ENCODE data around the gene KPTN. TPM values are rescaled to one million over a fixed set of nuclear protein-coding genes. Genes with fewer than 3 reads are reported as not detected.
A peak's percentile ranks its signal among the peaks of the same experiment; 100 is the strongest.

The KPTN gene
- total and polyA plus RNA-seq, 2 experiments from 2014 or later: 3.1 to 9.6 TPM

- Histone ChIP-seq H3K4me1 (ENCODE audit: insufficient read depth) (peaks cover 15% of the 10 kb centered on the region), H3K9me3 (ENCODE audit: low read depth) (no peaks in the 10 kb centered on the region), H3K79me2 (ENCODE audit: insufficient read depth) (peaks cover 86% of the 10 kb centered on the region), H3K4me2 (ENCODE audit: unreplicated experiment) (no peak overlapping the region), H3K4me3 (no peak overlapping the region), H3F3A (ENCODE audit: insufficient read depth) (peaks cover 35% of the 10 kb centered on the region), H3K27me3 (replicated peaks; ENCODE audit: insufficient read depth) (no peaks in the 10 kb centered on the region), H3K27ac (no peak overlapping the region), H4K20me1 (ENCODE audit: insufficient read depth) (no peaks in the 10 kb centered on the region), H3K9ac (no peak overlapping the region), H2AFZ (no peak overlapping the region), H3K36me3 (ENCODE audit: low read depth) (peaks cover 13% of the 10 kb centered on the region; the same call in 1 of the 2 replicates), H3K9me2 (ENCODE audit: insufficient read depth) (no peaks in the 10 kb centered on the region)
- DNase-seq: no peak
- in situ Hi-C loops (cut with MboI): no loop called here
- TF ChIP-seq EZH2phosphoT487 (IDR thresholded peaks at IDR 0.05; ENCODE audit: insufficient read depth, low read depth): no peak
- TF ChIP-seq EZH2 (IDR thresholded peaks at IDR 0.05; ENCODE audit: insufficient read depth, poor library complexity, severe bottlenecking): no peak
- 79% methylated on average over 5 of the region's 5 CpGs for WGBS, 2 experiments (ENCODE audit: low coverage in 1 of 2, low lambda C conversion rate in 2 of 2, missing lambda C conversion rate in 2 of 2)
These were observed 19.8 kb upstream of the KPTN start for GRCh38 chr19:47503826-47504150.

DNA sequence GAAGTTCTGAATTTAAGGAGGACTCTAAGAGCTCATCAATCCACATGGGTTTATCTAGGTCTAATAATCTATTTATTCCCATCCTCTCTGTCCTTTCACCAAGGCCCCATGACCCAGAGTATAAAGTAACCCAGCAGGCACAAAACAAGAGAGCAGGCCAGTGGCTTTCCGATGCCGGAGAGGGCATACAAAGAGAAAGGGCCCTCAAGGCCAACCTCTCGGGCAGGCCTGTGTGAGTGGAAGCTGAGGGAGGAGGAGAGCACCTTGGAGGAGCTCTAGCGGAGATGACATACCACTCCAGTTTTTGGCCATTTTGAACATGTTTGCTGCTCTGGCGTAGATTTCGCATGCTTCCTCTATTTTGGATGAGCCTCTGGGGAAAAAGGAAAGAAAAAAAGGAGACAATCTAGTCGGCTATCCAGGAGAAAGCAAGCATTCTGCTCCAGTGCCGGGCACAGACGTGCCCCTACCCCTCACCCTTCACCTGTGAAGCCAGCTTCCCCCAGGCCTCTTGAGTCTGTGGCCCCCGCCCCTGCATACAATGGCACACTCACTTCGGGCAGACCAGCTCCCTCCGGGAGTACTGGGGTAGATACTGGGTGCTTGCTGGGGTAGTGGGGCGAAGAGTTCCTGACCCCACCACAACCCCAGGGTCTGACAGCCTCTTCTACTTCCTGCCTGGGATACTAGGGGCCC, 19.3 kb upstream of the KPTN start:
- no peak for DNase-seq
- in situ Hi-C loops (cut with MboI): no loop called here
- no peak overlapping the region for H2AFZ ChIP-seq
- no peaks in the 10 kb centered on the region for H3K9me2 ChIP-seq (ENCODE audit: insufficient read depth)
- H3K9me3 ChIP-seq (ENCODE audit: low read depth): no peaks in the 10 kb centered on the region
- no peaks in the 10 kb centered on the region for H3K27me3 ChIP-seq (replicated peaks; ENCODE audit: insufficient read depth)
- H3F3A ChIP-seq (ENCODE audit: insufficient read depth): peaks cover 35% of the 10 kb centered on the region
- peaks cover 13% of the 10 kb centered on the region; the same call in 1 of the 2 replicates for H3K36me3 ChIP-seq (ENCODE audit: low read depth)
- peaks cover 15% of the 10 kb centered on the region for H3K4me1 ChIP-seq (ENCODE audit: insufficient read depth)
- no peak overlapping the region for H3K9ac ChIP-seq
- no peak overlapping the region for H3K4me2 ChIP-seq (ENCODE audit: unreplicated experiment)
- no peak overlapping the region for H3K4me3 ChIP-seq
- TF ChIP-seq EZH2 (IDR thresholded peaks at IDR 0.05; ENCODE audit: insufficient read depth, poor library complexity, severe bottlenecking) (no peak), EZH2phosphoT487 (IDR thresholded peaks at IDR 0.05; ENCODE audit: insufficient read depth, low read depth) (no peak)
- peak overlapping the region; percentile 85; the same call in 1 of the 2 replicates for H3K27ac ChIP-seq
- WGBS, 2 experiments (ENCODE audit: low coverage in 1 of 2, low lambda C conversion rate in 2 of 2, missing lambda C conversion rate in 2 of 2): 93% methylated on average over 12 to 13 of the region's 13 CpGs
- no peaks in the 10 kb centered on the region for H4K20me1 ChIP-seq (ENCODE audit: insufficient read depth)
- peaks cover 83% of the 10 kb centered on the region for H3K79me2 ChIP-seq (ENCODE audit: insufficient read depth)

GRCh38 chr19:47499863-47500830, 16.1 kb upstream of the KPTN start:
- no peaks in the 10 kb centered on the region for H4K20me1 ChIP-seq (ENCODE audit: insufficient read depth)
- TF ChIP-seq EZH2 (IDR thresholded peaks at IDR 0.05; ENCODE audit: insufficient read depth, poor library complexity, severe bottlenecking): no peak
- no peak for TF ChIP-seq EZH2phosphoT487 (IDR thresholded peaks at IDR 0.05; ENCODE audit: insufficient read depth, low read depth)
- in situ Hi-C loops (cut with MboI): no loop called here
- H3K9me3 ChIP-seq (ENCODE audit: low read depth): no peaks in the 10 kb centered on the region
- no peak overlapping the region for H3K4me3 ChIP-seq
- no peak overlapping the region for H3K4me2 ChIP-seq (ENCODE audit: unreplicated experiment)
- no peak for DNase-seq
- H3K27me3 ChIP-seq (replicated peaks; ENCODE audit: insufficient read depth): no peaks in the 10 kb centered on the region
- no peak overlapping the region for H3K9ac ChIP-seq
- 88% methylated on average over 26 to 32 of the region's 32 CpGs for WGBS, 2 experiments (ENCODE audit: low coverage in 1 of 2, low lambda C conversion rate in 2 of 2, missing lambda C conversion rate in 2 of 2)
- peaks cover 67% of the 10 kb centered on the region for H3K79me2 ChIP-seq (ENCODE audit: insufficient read depth)
- peaks cover 15% of the 10 kb centered on the region for H3K4me1 ChIP-seq (ENCODE audit: insufficient read depth)
- H3K27ac ChIP-seq: no peak overlapping the region
- no peak overlapping the region for H2AFZ ChIP-seq
- no peaks in the 10 kb centered on the region for H3K9me2 ChIP-seq (ENCODE audit: insufficient read depth)
- H3K36me3 ChIP-seq (ENCODE audit: low read depth): peaks cover 13% of the 10 kb centered on the region; the same call in 1 of the 2 replicates
- H3F3A ChIP-seq (ENCODE audit: insufficient read depth): peaks cover 35% of the 10 kb centered on the region

DNA sequence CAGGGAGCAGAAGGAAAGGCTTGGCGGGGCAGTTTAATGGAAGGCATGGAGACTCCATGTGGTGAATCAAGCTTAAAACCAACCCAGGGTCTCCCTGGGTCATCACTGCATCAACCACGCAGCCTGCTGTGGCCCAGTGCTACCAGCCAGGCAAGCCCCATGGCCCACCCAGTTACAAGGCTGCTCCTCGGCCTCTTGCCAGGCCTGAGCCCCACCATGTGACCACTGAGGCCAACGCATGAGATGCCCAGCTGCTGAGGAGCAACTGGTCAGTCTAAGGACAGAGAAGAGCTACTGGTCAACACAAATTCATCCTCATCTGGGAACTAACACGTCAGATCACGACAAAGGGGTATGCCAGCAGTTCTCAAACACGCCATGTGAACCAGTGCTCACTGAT, 15.4 kb upstream of the KPTN start:
- 90 to 94% methylated on average over 7 of the region's 7 CpGs for WGBS, 2 experiments (ENCODE audit: low coverage in 1 of 2, low lambda C conversion rate in 2 of 2, missing lambda C conversion rate in 2 of 2)
- no peak for DNase-seq
- H3K27me3 ChIP-seq (replicated peaks; ENCODE audit: insufficient read depth): no peaks in the 10 kb centered on the region
- TF ChIP-seq EZH2phosphoT487 (IDR thresholded peaks at IDR 0.05; ENCODE audit: insufficient read depth, low read depth) (no peak), EZH2 (IDR thresholded peaks at IDR 0.05; ENCODE audit: insufficient read depth, poor library complexity, severe bottlenecking) (no peak)
- H4K20me1 ChIP-seq (ENCODE audit: insufficient read depth): no peaks in the 10 kb centered on the region
- H3K79me2 ChIP-seq (ENCODE audit: insufficient read depth): peaks cover 59% of the 10 kb centered on the region
- H3K27ac ChIP-seq: no peak overlapping the region
- H3K9ac ChIP-seq: no peak overlapping the region
- peaks cover 15% of the 10 kb centered on the region for H3K4me1 ChIP-seq (ENCODE audit: insufficient read depth)
- H3K9me2 ChIP-seq (ENCODE audit: insufficient read depth): no peaks in the 10 kb centered on the region
- no peak overlapping the region for H3K4me3 ChIP-seq
- in situ Hi-C loops (cut with MboI): no loop called here
- H3K36me3 ChIP-seq (ENCODE audit: low read depth): peaks cover 13% of the 10 kb centered on the region; the same call in 1 of the 2 replicates
- no peaks in the 10 kb centered on the region for H3K9me3 ChIP-seq (ENCODE audit: low read depth)
- H3F3A ChIP-seq (ENCODE audit: insufficient read depth): peaks cover 32% of the 10 kb centered on the region
- no peak overlapping the region for H3K4me2 ChIP-seq (ENCODE audit: unreplicated experiment)
- no peak overlapping the region for H2AFZ ChIP-seq
